GM21723 (cell line): ENCODE measurements around the gene ADSS1.
"Not testable (repeated sequence)": the region's sequence is repeated elsewhere in the genome, so short reads cannot be mapped to it uniquely, and the experiment has no call there.

Experiments used
- ATAC-seq: cut with Tn5 transposase; IDR thresholded peaks from one replicate; pipeline ENCODE4 v1.9.1; 2021; ENCODE audit warnings: mild to moderate bottlenecking, moderate library complexity; ENCODE audit not compliant: unreplicated experiment

Gene ADSS1

DNA sequence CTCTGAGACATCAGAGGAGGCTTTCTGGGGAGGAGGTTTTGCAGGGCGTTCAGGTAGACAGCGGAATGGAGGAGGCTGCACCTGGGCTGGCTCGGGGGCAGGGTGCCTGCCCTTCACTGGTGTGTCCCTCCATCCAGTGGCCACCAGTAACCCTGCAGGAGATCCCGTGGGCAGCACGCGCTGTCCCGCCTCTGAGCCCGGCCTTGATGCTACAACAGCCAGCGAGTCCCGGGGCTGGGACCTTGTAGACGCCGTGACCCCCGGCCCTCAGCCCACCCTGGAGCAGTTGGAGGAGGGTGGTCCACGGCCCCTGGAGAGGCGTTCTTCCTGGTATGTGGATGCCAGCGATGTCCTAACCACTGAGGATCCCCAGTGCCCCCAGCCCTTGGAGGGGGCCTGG lies 10.0 kb upstream of the ADSS1 start:
- no peak for ATAC-seq

DNA sequence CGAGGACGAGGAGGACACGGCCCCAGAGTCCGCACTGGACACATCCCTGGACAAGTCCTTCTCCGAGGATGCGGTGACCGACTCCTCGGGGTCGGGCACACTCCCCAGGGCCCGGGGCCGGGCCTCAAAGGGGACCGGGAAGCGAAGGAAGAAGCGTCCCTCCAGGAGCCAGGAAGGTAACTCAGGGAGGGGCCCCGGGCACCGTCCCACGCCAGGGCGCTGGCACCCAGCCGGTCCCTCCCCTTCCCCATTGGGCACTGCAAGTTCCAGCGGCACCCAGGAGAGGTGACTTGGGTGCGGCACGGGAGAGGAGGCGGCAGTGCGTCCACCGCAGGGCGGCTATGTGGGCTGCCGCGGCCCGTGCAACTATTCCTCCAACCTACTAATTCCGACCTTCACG lies 9.3 kb upstream of the ADSS1 start:
- no peak for ATAC-seq

DNA sequence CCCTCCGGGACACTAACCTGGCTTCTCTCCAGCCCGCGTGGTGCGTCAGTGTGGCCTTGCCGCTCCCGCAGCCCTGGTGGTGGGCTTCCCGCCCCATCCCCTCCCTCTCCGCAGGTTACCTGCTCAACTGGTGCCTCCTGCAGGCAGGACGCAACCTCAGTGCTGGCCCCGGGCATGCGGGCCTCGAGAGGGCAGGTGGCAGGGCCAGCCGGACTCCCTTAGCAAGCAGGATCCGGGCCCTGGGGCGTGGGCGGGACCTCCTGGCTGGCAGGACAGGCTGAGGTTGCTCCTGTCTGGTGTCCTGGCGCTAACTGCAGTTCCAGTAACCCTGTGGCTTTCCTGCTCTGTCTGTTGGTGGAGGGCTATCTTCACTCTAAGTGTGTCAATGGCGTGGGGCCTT lies 8.6 kb upstream of the ADSS1 start:
- no peak for ATAC-seq

DNA sequence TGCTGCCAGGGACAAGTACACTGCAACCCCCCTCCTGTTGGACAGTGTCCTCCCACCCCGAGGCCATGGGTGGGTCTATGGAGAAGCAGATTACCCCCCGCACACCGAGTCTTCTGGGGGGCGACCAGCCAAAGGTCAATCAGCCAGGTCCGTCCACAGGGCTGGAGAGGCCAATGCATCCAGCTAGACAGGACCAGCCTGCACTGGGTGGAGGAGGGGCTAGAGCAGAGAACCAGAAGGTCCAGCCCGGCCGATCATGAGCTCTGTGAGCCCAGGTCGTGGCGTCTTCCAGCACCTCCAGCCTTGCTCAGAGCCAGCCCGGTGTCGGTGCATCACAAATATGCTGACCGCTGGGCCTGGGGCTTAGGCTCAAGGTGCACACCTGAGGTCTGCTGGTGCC lies 8.2 kb upstream of the ADSS1 start:
- ATAC-seq = no peak

DNA sequence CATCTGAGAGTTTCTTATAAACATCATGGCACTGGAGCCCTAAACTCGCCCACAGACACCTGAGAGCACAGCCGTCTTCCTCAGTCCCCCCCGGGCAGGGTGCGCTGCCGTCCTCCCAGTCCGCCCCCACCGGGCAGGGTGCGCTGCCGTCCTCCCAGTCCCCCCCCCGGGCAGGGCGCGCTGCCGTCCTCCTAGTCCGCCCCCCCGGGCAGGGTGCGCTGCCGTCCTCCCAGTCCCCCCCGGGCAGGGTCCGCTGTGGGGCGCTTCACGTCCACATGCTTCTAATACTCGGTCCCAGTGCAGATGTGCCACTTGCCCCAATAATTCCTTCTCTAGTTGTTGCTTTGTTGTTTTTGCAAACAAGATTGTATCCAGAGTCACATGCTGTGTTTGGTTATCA lies 6.9 kb upstream of the ADSS1 start:
- ATAC-seq = no peak

- no peak for ATAC-seq
Measured at GRCh38 chr14:104717646-104718045, 6.4 kb upstream of the ADSS1 start.

DNA sequence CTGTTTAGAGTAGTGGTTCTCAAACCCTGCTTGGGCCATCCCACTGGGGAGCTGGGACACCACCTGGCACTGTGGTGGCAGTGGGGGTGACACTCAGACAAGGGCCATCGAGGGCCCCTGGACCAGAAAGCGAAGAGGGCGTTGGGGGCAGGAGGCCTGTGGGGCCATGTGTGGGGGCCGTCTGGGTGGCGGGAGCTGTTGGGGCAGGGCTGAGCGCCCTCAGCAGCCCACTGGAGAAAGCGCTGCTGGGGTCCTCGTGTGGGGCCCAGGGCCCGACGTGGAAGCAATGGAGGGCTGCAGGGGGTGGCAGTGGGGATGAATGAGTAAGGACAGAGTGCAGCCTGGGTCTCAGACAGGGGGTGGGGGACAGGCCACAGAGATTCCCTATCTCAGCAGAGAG lies 5.9 kb upstream of the ADSS1 start:
- ATAC-seq = no peak

DNA sequence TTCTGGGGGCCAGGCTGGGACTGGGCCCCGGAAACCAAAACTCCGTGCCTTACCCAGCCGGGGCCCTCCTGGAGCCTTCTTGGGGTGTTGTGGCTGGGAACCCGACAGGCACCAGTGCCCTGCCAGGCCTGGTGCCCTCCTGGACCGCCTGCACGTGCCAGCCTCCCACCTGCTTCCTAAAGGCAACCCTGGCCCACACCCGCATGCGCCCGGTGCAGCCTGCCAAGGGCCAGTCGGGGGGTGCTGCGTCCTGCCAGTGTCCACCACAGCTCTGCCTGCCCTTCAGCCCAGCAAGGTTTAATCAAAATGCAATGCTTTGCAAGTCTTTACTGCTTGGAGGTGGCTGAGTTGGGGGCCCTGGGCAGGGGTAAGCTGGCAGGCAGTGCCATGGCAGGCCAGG lies 5.2 kb upstream of the ADSS1 start:
- ATAC-seq = no peak

GRCh38 chr14:104719343-104719742 lies 4.7 kb upstream of the ADSS1 start:
- no peak for ATAC-seq

DNA sequence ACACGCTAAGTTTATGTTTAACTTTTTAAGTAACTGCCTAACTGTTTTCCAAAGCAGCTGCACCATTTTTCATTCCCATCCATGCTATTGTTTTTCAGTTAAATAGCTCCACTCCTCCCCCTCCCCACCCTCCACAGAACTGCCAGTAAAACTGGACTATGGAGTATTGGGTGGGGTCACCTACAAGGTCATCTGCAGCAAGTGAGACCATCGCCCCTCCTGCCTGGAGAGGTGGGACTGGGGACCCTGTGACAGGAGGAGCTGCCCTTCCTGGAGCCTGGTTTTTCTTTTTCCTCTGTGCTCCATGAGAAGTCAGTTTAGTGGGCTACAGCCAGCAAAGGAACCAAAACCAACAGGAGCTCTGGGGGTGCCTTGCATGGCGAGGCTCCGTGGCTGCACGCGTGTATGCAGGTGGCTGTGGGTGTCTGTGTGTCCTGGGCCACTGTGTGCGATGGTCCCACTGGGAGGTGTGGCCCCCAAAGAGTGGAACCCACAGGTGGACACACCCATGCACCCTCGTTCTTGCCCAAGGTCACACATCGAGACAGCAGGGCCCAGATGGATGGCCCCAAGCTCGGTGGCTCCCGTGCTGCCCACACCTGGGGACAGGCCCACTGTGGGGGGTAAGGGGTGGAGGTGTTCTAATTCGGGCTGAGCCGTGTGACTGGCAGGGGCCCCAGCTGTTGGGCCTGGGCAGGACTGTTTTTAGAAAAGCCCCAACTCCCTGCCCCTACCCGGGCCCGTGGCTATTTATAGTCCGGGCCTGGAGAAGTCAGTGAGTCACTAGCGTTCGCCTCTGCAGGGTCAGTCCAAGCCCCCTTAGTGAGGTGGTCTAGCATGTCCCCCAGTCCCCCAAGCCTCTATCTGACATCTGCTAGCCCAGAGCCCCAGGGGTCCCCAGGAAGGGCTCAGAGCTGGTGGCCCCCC lies 2.3 kb upstream of the ADSS1 start:
- ATAC-seq = no peak

DNA sequence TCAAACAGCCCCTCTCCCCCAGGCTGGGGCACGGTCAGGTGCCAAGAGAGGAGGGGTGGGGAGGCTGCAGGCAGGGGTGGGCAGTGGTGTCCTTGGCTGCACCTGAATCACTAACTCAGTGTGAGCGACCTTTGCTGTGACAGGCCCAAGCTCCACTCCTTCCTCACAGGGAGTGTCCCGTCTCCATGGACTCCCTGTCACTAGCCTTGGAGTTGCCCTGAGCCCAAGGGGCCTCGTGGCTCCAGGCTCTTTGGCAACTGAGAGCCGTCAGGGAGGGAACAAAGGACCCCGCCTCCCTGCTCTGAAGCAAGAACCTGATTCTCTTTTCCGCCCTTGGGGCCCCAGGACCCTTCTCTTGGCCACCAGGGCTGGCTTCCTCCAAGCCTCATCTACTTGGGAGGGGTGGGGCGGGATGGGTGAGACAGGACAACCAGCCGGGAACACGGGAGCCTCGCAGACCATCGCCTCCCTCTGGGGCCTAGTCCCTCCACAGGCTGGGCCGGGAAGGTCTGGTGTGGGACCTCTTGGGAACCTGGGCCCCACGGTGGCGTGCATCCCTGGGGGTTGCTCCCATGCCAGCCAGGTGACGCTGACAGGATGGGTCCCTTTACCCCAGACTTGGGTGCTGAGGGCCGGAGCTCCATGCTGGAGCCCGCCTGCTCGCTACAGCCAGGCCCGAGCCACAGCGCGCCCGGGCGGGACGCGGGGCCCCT lies 935 bp upstream of the ADSS1 start:
- ATAC-seq = no peak

DNA sequence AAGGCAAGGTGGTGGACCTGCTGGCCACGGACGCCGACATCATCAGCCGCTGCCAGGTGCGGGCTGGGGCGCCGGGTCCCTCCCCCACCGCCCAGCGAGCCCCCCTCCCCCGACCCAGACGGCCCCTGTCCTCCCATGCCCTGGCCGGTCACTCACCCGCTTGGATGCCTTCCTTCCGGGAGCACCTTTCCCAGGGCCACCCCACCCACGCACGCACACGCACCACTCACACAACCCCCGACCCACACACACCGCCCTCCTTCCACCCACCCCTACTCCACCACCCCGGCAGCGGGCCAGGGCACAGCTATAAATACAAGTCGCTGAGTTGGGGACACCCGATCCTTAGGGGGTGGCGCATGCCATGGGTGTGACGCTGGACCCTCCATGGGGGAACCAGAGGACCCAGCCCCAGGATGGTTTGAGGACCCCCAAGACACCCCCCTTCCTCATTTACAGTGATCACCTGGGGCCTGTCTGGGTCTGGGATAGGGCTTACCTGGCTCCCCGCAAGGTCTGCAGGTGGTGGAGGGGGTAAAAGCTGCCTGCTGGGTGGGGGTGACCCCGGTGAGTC lies 465 bp downstream of the ADSS1 start:
- no peak for ATAC-seq

GRCh38 chr14:104724981-104725771 lies 1.1 kb downstream of the ADSS1 start:
- ATAC-seq = no peak

DNA sequence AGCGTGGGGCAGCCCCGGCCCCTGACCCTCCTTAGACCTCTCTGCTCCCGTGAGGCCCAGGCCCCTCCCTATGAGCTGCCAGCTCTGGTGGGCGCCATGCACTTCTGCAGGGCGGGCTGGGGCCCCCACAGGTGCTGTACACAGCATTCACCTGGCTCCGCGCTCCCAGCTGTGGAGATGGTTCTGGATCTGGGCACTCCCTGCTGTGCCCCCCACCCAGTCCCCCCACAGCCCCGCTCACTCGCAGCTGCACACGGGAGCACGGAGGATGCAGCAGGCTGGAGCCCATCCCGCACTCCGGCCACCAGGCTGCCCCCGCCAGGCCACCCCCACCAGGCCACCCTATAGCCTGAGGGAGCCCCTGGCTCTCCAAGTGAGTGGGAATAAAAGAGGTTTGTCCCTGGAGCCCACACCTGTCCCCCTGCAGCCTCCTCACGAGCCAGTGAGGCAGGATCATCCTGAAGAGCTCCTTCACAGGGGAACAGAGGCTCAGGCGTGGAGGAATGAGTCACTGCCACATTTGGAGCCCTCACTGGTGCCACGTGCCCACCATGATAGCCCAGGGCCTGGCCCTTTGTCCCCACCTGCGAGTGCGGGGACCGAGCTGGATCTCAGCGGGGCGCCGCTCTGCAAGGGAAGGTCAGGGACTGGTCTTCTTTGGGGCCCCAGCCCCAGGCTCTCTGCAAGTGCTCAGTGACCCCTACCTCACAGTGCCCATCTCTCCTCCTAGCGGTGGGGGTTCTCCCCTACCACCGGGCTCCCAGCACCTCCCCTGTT lies 1.9 kb downstream of the ADSS1 start:
- ATAC-seq = no peak

- ATAC-seq = no peak
Measured at GRCh38 chr14:104726600-104727451, 2.8 kb downstream of the ADSS1 start.

DNA sequence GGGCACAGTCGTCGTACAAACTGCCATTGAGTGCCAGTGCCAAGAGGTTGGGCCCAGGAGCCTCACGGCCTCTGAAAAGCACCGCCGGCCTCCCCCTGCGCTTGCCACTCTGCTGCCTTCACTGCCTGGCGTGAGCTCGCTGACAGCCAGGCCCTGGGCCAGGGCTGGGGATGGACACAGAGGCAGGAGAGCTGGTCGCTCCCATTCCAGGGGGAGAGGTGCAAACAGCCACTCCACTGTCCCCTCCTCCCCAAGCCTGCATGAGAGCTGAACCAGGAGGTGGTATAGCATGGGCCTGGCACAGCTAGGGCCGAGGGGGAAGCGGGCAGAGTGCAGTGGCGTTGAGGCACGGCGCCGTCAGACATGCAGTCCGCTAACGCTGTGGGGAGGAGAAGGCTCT lies 4.6 kb downstream of the ADSS1 start:
- no peak for ATAC-seq

GRCh38 chr14:104729176-104729834 lies 5.3 kb downstream of the ADSS1 start:
- ATAC-seq = not testable (repeated sequence)

DNA sequence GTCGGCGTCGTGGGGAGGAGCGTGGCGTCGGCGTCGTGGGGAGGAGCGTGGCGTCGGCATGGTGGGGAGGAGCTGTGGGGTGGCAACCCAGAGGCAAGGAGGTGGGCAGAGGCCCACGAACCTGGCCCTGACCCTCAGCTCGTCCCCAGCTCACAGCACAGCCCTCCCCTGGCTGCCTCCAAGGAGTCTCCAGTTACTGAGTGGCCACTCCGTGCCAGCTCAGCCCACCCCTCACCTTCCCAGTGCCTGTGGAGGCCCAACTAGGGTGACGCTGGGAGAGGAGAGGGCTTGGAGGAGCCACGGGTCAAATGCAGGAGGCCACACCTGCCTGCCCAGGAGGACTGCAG lies 5.8 kb downstream of the ADSS1 start:
- ATAC-seq = no peak

DNA sequence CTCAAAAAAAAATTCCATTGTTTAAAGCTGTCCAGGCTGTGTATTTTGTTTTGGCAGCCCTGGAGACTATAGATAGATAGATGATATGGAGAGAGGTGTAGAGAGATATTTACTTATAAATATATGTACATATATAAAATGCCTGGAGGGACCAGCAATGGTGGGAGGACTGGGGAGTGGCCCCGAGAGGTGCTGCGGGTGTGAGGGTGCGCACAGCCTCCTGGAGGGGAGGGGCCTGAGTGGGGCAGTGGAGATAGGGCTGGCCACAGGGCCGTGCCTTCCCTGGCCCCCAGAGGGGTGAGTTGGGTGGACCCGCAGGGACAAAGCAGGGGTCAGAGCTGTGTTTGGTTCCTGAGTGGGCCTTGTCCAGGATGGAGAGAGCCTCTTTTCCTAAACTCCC lies 6.5 kb downstream of the ADSS1 start:
- ATAC-seq = no peak
